D721Med (cell line): Measurements from ENCODE around the gene MYL5.
"Not testable (repeated sequence)": the region's sequence is repeated elsewhere in the genome, so short reads cannot be mapped to it uniquely, and the experiment has no call there.

Source experiments
- DNase-seq: peaks from one replicate; pipeline ENCODE4 v3.0.0; 2011; ENCODE audit warnings: low spot score; ENCODE audit not compliant: insufficient read length
- FAIRE-seq: peaks from 2 replicates; lab custom pipeline; 2011; peaks lifted over from hg19 to GRCh38; lab: Jason Lieb, UNC
- CTCF ChIP-seq: IDR thresholded peaks from 2 replicates; pipeline ENCODE4 v1.5.1; 2012; ENCODE audit warnings: mild to moderate bottlenecking, control low read depth; ENCODE audit not compliant: insufficient read depth; ENCODE audit errors: missing control alignments

Gene MYL5

GRCh38 chr4:637536-638280, 36.6 kb upstream of the MYL5 start:
- FAIRE-seq (no peak), DNase-seq (no peak)
- TF ChIP-seq CTCF: no peak

GRCh38 chr4:642366-642765, 32.0 kb upstream of the MYL5 start:
- not testable (repeated sequence) for FAIRE-seq, DNase-seq

GRCh38 chr4:646460-646859, 27.9 kb upstream of the MYL5 start:
- TF ChIP-seq CTCF: no peak
- no peak for DNase-seq

GRCh38 chr4:647481-647880, 26.9 kb upstream of the MYL5 start:
- no peak for DNase-seq
- FAIRE-seq: no peak
- no peak for TF ChIP-seq CTCF

More at GRCh38 chr4:646460-646859, 27.9 kb upstream of the MYL5 start:
- FAIRE-seq: no peak

- DNase-seq (no peak), FAIRE-seq (no peak)
- TF ChIP-seq CTCF: no peak
Observed at GRCh38 chr4:648579-649292, 25.6 kb upstream of the MYL5 start.

- TF ChIP-seq CTCF: no peak
- FAIRE-seq (no peak), DNase-seq (no peak)
Observed at GRCh38 chr4:649293-649625, 25.1 kb upstream of the MYL5 start.

GRCh38 chr4:649751-650310, 24.5 kb upstream of the MYL5 start:
- FAIRE-seq (no peak), DNase-seq (no peak)
- TF ChIP-seq CTCF: no peak
